ENCODE results near the gene ADM2. TPM values are rescaled to one million over a fixed set of nuclear protein-coding genes. Genes with fewer than 3 reads are reported as not detected.
A peak's percentile ranks its signal among the peaks of the same experiment; 100 is the strongest.

The ADM2 gene
- total RNA-seq, 1 experiment from 2014 or later, result 10.9 TPM

DNA sequence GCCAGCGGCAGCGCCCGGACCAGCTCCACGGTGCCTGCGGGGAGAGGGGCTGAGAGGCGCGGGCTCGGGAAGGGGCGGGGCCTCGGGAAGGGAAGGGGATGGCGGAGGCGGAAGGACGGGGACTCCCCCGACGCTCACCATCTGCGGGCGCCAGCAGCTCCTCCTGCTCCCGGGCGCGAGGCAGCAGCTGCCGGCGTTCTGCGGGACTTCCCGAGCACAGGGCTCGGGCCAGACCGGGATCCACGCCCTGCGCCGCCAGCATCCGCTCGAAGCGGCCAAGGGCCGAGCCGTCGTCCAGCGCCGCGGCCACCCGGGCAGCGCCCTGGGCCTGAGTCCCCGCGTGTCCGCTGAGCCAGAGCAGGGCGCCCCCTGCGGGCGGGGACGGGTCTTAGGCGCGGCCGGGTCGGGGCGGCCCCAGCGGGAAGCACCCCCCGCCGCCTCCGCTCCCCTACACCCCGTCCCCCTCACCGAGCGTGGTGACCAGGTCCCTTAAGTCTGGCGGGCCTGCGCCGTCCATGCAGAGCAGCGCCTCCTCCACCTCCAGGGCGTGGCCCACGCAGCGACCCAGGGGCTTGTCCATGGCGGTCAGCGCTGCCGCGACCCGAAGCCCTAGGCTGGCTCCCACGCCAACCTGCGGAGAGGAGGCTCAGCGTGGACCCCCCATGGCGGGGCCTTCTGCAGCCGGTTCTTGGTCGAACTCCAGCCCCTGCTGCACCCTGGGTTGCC, 44.9 kb downstream of the ADM2 start:
- ATAC-seq (peak; percentile 29), DNase-seq (ENCODE audit: low spot score) (peak; percentile 79)
- CTCF ChIA-PET, result interaction anchor here (0.6 to 4.3 kb wide), 58 partner anchors 9 to 634 kb away, joined by 3 to 60 read pairs (median 5); partner anchors contain the start of genes ARSA, CHKB, DENND6B and KLHDC7B
- Mint-ChIP-seq H3K27me3 (ENCODE audit: low read depth) (peaks cover 46% of the 10 kb centered on the region), H3K9me3 (no peaks in the 10 kb centered on the region), H3K36me3 (no peaks in the 10 kb centered on the region), H3K27ac (no peak overlapping the region), H3K4me3 (peak overlapping the region; percentile 64), H3K4me1 (peaks cover 15% of the 10 kb centered on the region)
- POLR2A ChIA-PET, result interaction anchor here (0.6 to 2.3 kb wide), 7 partner anchors 12 to 173 kb away, joined by 3 to 13 read pairs (median 3); partner anchors contain the start of genes LMF2, NCAPH2 and SYCE3
- TF ChIP-seq, protein P1, sequence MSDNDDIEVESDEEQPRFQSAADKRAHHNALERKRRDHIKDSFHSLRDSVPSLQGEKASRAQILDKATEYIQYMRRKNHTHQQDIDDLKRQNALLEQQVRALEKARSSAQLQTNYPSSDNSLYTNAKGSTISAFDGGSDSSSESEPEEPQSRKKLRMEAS (CRISPR knock-in tag; IDR thresholded peaks at IDR 0.05), result no peak; the same call in 1 of the 2 replicates
- TF ChIP-seq RELA (CRISPR knock-in tag; IDR thresholded peaks at IDR 0.05; ENCODE audit: borderline replicate concordance) (0 out of 2 replicates have a peak, but pooled peaks have one; percentile 19), TEAD1 (CRISPR knock-in tag; IDR thresholded peaks at IDR 0.05) (0 out of 2 replicates have a peak, but pooled peaks have one; percentile 8), CBFB (CRISPR knock-in tag; IDR thresholded peaks at IDR 0.05; ENCODE audit: low read depth) (peak; percentile 86; the same call in 1 of the 2 replicates), JUN (CRISPR knock-in tag; IDR thresholded peaks at IDR 0.05) (no peak), FOXP1 (CRISPR knock-in tag; IDR thresholded peaks at IDR 0.05; ENCODE audit: borderline replicate concordance) (peak; percentile 10; the same call in 1 of the 2 replicates), GABPB1 (CRISPR knock-in tag; IDR thresholded peaks at IDR 0.05) (0 out of 2 replicates have a peak, but pooled peaks have one; percentile 22), FOXJ3 (CRISPR knock-in tag; IDR thresholded peaks at IDR 0.05; ENCODE audit: borderline replicate concordance) (no peak), TP53 (CRISPR knock-in tag; IDR thresholded peaks at IDR 0.05) (peak; percentile 45; the same call in 1 of the 2 replicates), KAT7 (CRISPR knock-in tag; IDR thresholded peaks at IDR 0.05; ENCODE audit: borderline replicate concordance) (0 out of 2 replicates have a peak, but pooled peaks have one; percentile 60), ZNF671 (CRISPR knock-in tag; IDR thresholded peaks at IDR 0.05) (0 out of 2 replicates have a peak, but pooled peaks have one; percentile 25), ATF1 (CRISPR knock-in tag; IDR thresholded peaks at IDR 0.05) (no peak), ZNF263 (CRISPR knock-in tag; IDR thresholded peaks at IDR 0.05; ENCODE audit: low read depth) (peak; percentile 26; the same call in 1 of the 2 replicates), GRHL2 (CRISPR knock-in tag; IDR thresholded peaks at IDR 0.05; ENCODE audit: insufficient replicate concordance, severe bottlenecking) (no peak), ESRRA (CRISPR knock-in tag; IDR thresholded peaks at IDR 0.05; ENCODE audit: borderline replicate concordance) (no peak), TCF7 (CRISPR knock-in tag; IDR thresholded peaks at IDR 0.05; ENCODE audit: low read depth) (peak; percentile 21; the same call in 1 of the 2 replicates), ZNF423 (CRISPR knock-in tag; IDR thresholded peaks at IDR 0.05) (0 out of 2 replicates have a peak, but pooled peaks have one; percentile 49), SP1 (CRISPR knock-in tag; conservative IDR thresholded peaks at IDR 0.05) (peak; percentile 22; the same call in 1 of the 2 replicates)
- TF ChIP-seq, protein P2, sequence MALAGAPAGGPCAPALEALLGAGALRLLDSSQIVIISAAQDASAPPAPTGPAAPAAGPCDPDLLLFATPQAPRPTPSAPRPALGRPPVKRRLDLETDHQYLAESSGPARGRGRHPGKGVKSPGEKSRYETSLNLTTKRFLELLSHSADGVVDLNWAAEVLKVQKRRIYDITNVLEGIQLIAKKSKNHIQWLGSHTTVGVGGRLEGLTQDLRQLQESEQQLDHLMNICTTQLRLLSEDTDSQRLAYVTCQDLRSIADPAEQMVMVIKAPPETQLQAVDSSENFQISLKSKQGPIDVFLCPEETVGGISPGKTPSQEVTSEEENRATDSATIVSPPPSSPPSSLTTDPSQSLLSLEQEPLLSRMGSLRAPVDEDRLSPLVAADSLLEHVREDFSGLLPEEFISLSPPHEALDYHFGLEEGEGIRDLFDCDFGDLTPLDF (CRISPR knock-in tag; IDR thresholded peaks at IDR 0.05), result peak; percentile 61; the same call in 1 of the 2 replicates
- TF ChIP-seq, protein P3, sequence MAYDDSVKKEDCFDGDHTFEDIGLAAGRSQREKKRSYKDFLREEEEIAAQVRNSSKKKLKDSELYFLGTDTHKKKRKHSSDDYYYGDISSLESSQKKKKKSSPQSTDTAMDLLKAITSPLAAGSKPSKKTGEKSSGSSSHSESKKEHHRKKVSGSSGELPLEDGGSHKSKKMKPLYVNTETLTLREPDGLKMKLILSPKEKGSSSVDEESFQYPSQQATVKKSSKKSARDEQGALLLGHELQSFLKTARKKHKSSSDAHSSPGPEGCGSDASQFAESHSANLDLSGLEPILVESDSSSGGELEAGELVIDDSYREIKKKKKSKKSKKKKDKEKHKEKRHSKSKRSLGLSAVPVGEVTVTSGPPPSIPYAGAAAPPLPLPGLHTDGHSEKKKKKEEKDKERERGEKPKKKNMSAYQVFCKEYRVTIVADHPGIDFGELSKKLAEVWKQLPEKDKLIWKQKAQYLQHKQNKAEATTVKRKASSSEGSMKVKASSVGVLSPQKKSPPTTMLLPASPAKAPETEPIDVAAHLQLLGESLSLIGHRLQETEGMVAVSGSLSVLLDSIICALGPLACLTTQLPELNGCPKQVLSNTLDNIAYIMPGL (CRISPR knock-in tag; IDR thresholded peaks at IDR 0.05), result peak; percentile 59
- TF ChIP-seq, protein P4, sequence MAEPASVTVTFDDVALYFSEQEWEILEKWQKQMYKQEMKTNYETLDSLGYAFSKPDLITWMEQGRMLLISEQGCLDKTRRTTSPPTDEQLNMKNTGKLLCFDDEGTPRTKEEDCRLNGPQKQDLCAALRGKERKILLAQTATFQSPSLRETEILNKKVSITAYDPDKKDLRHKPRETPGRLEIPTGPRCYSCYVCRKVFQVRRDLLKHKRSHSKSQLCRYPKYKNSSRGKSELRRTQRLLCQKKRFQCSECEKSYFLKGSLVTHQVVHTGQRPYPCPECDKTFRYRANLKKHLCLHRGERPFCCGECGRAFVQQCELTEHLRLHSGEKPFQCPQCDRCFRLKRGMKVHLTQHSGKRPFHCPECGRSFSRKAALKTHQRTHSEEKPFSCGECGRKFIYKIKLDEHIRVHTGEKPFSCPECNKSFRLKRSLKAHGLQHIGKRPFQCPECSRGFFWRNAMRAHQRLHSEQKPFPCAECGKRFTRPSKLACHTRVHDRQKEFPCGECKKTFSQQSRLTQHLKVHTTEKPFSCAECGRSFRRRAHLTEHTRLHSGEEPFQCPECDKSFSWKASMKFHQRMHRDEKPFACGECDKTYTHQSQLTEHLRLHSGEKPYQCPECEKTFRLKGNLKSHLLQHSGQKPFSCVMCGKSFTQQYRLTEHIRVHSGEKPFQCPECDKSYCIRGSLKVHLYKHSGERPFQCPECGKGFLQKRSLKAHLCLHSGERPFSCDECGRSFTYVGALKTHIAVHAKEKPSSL (CRISPR knock-in tag; conservative IDR thresholded peaks at IDR 0.05), result no peak
- TF ChIP-seq, protein P5, sequence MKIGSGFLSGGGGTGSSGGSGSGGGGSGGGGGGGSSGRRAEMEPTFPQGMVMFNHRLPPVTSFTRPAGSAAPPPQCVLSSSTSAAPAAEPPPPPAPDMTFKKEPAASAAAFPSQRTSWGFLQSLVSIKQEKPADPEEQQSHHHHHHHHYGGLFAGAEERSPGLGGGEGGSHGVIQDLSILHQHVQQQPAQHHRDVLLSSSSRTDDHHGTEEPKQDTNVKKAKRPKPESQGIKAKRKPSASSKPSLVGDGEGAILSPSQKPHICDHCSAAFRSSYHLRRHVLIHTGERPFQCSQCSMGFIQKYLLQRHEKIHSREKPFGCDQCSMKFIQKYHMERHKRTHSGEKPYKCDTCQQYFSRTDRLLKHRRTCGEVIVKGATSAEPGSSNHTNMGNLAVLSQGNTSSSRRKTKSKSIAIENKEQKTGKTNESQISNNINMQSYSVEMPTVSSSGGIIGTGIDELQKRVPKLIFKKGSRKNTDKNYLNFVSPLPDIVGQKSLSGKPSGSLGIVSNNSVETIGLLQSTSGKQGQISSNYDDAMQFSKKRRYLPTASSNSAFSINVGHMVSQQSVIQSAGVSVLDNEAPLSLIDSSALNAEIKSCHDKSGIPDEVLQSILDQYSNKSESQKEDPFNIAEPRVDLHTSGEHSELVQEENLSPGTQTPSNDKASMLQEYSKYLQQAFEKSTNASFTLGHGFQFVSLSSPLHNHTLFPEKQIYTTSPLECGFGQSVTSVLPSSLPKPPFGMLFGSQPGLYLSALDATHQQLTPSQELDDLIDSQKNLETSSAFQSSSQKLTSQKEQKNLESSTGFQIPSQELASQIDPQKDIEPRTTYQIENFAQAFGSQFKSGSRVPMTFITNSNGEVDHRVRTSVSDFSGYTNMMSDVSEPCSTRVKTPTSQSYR (CRISPR knock-in tag; IDR thresholded peaks at IDR 0.05), result no peak
- TF ChIP-seq, protein P6, sequence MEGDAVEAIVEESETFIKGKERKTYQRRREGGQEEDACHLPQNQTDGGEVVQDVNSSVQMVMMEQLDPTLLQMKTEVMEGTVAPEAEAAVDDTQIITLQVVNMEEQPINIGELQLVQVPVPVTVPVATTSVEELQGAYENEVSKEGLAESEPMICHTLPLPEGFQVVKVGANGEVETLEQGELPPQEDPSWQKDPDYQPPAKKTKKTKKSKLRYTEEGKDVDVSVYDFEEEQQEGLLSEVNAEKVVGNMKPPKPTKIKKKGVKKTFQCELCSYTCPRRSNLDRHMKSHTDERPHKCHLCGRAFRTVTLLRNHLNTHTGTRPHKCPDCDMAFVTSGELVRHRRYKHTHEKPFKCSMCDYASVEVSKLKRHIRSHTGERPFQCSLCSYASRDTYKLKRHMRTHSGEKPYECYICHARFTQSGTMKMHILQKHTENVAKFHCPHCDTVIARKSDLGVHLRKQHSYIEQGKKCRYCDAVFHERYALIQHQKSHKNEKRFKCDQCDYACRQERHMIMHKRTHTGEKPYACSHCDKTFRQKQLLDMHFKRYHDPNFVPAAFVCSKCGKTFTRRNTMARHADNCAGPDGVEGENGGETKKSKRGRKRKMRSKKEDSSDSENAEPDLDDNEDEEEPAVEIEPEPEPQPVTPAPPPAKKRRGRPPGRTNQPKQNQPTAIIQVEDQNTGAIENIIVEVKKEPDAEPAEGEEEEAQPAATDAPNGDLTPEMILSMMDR (IDR thresholded peaks at IDR 0.05), result peak; percentile 54
- TF ChIP-seq, protein P7, sequence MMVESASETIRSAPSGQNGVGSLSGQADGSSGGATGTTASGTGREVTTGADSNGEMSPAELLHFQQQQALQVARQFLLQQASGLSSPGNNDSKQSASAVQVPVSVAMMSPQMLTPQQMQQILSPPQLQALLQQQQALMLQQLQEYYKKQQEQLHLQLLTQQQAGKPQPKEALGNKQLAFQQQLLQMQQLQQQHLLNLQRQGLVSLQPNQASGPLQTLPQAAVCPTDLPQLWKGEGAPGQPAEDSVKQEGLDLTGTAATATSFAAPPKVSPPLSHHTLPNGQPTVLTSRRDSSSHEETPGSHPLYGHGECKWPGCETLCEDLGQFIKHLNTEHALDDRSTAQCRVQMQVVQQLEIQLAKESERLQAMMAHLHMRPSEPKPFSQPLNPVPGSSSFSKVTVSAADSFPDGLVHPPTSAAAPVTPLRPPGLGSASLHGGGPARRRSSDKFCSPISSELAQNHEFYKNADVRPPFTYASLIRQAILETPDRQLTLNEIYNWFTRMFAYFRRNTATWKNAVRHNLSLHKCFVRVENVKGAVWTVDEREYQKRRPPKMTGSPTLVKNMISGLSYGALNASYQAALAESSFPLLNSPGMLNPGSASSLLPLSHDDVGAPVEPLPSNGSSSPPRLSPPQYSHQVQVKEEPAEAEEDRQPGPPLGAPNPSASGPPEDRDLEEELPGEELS (CRISPR knock-in tag; IDR thresholded peaks at IDR 0.05), result no peak
